ENCODE data around the gene GPR153. TPM values are rescaled to one million over a fixed set of nuclear protein-coding genes. Genes with fewer than 3 reads are reported as not detected.

Gene GPR153
- total and polyA plus RNA-seq, 7 donors, result 3.7 to 32.4 (median 10.8) TPM

- DNase-seq, result peak; percentile 99
- TF ChIP-seq POLR2AphosphoS5 (IDR thresholded peaks at IDR 0.05), result peak; percentile 81 to 94 (median 90)
- peak; percentile 42 to 47 for TF ChIP-seq POLR2A (IDR thresholded peaks at IDR 0.05)
- no peak for TF ChIP-seq EP300 (IDR thresholded peaks at IDR 0.05)
- TF ChIP-seq CTCF (IDR thresholded peaks at IDR 0.05), result no peak
- H3K27me3 ChIP-seq, result no peaks in the 10 kb centered on the region
- peaks cover 6 to 30% (median 16%) of the 10 kb centered on the region in 4 donors for H3K36me3 ChIP-seq
- peaks cover 0 to 32% (median 29%) of the 10 kb centered on the region in 4 donors for H3K4me1 ChIP-seq
- intact Hi-C loops (cut with DNase I), result loop anchor here (2.0 to 5.0 kb wide), 2 partner anchors 35 to 207 kb away; partner anchors contain the start of genes ICMT and NPHP4
- peak within 1 kb of the TSS; percentile 77 to 85 (median 83) for H3K27ac ChIP-seq
- 2 to 5% methylated on average over 53 of the region's 53 CpGs for WGBS, 2 donors
- H3K9me3 ChIP-seq, result no peaks in the 10 kb centered on the region
- H3K4me3 ChIP-seq, result peak within 1 kb of the TSS; percentile 93 to 100 (median 100)
Measured at GRCh38 chr1:6199298-6200187, 61.4 kb downstream of the GPR153 start, which contains the start of gene RPL22. Gene RPL22, minus strand, starts transcription at chr1:6199595. Its CDS starts 22 bp downstream, at chr1:6199573.

DNA sequence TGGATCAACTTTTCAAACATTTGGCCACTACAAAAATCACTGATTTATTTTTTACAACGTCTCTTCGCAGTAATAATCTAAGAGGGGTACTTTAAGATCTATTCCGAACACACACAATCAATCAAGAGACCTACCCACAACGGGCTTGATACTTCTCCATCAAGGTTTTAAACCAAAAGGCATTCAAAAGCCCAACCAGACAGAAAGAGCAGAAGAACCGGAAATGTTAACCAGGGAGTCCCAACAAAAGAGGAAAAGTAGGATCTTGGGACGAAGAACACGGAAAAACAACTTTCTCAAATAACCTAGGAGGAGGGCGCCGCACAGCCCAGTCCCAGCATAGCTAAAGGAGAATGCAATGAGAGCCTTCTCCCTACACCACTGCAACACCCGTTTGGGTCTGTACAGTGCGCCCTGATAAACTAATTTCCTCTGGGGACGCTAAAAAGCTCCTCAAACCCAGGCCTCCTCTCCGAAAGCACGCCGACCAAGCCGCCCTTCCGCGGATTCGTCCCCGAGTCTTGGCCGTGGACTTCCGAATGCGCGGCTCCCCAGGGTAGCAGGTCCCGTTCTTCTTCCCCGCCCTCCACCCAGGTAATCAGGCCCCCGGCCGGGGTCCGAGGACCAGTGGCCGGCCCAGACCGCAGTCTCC, 62.1 kb downstream of the GPR153 start:
- no peaks in the 10 kb centered on the region for H3K9me3 ChIP-seq
- WGBS, 2 donors, result 0 to 1% methylated on average over 31 of the region's 31 CpGs
- no peaks in the 10 kb centered on the region for H3K27me3 ChIP-seq
- intact Hi-C loops (cut with DNase I), result loop anchor here (2.0 to 5.0 kb wide), 2 partner anchors 36 to 206 kb away; partner anchors contain the start of genes ICMT and NPHP4
- H3K4me1 ChIP-seq, result peaks cover 0 to 32% (median 28%) of the 10 kb centered on the region in 4 donors
- H3K4me3 ChIP-seq, result peak overlapping the region; percentile 93 to 100 (median 100)
- no peak for DNase-seq
- TF ChIP-seq POLR2AphosphoS5 (IDR thresholded peaks at IDR 0.05) (no peak), EP300 (IDR thresholded peaks at IDR 0.05) (no peak), POLR2A (IDR thresholded peaks at IDR 0.05) (no peak), CTCF (IDR thresholded peaks at IDR 0.05) (no peak)
- H3K27ac ChIP-seq, result peak overlapping the region; percentile 77 to 85 (median 83)
- peaks cover 14 to 37% (median 23%) of the 10 kb centered on the region in 4 donors for H3K36me3 ChIP-seq

- no peaks in the 10 kb centered on the region for H3K27me3 ChIP-seq
- intact Hi-C loops (cut with DNase I), result loop anchor here (2.0 to 5.0 kb wide), 2 partner anchors 37 to 206 kb away; partner anchors contain the start of genes ICMT and NPHP4
- WGBS, 2 donors, result 42 to 71% methylated on average over 6 of the region's 6 CpGs
- TF ChIP-seq POLR2A (IDR thresholded peaks at IDR 0.05) (no peak), CTCF (IDR thresholded peaks at IDR 0.05) (no peak), POLR2AphosphoS5 (IDR thresholded peaks at IDR 0.05) (no peak), EP300 (IDR thresholded peaks at IDR 0.05) (no peak)
- no peak for DNase-seq
- H3K4me3 ChIP-seq, result peak overlapping the region in 3 of 4 donors; percentile 100
- H3K4me1 ChIP-seq, result peaks cover 0 to 32% (median 28%) of the 10 kb centered on the region in 4 donors
- no peaks in the 10 kb centered on the region for H3K9me3 ChIP-seq
- peaks cover 16 to 46% (median 30%) of the 10 kb centered on the region in 4 donors for H3K36me3 ChIP-seq
- H3K27ac ChIP-seq, result no peak overlapping the region
Measured at GRCh38 chr1:6197746-6198427, 63.0 kb downstream of the GPR153 start.

Other genes with a start within 250 kb of the GPR153 start
- gene KCNAB2, start 215.2 kb downstream of the GPR153 start, total RNA-seq, result 1 to 10 TPM; 6.8 to 9.0 (median 7.7) TPM
- 10 to 100 TPM in 1 of 3 donors, 1 to 10 TPM in 2; 3.0 to 23.5 (median 4.9) TPM for gene KCNAB2, start 215.2 kb downstream of the GPR153 start, polyA plus RNA-seq
- 1 to 10 TPM in 3 of 4 donors, under 1 TPM in 1; 0.49 to 2.8 (median 1.5) TPM for gene CHD5, start 80.8 kb downstream of the GPR153 start, total RNA-seq
- under 1 TPM in 1 of 3 donors, not detected in 2; 0.80 TPM for gene CHD5, start 80.8 kb downstream of the GPR153 start, polyA plus RNA-seq
- gene RPL22, start 61.5 kb downstream of the GPR153 start, total RNA-seq, result 100 to 1,000 TPM; 166 to 267 (median 219) TPM
- 100 to 1,000 TPM; 299 to 443 (median 410) TPM for gene RPL22, start 61.5 kb downstream of the GPR153 start, polyA plus RNA-seq
- gene RNF207, start 55.0 kb downstream of the GPR153 start, total RNA-seq, result 10 to 100 TPM in 3 of 4 donors, 1 to 10 TPM in 1; 7.8 to 19.1 (median 16.1) TPM
- gene RNF207, start 55.0 kb downstream of the GPR153 start, polyA plus RNA-seq, result 10 to 100 TPM in 1 of 3 donors, 1 to 10 TPM in 2; 5.3 to 24.3 (median 7.2) TPM
- 10 to 100 TPM; 39.2 to 64.9 (median 55.6) TPM for gene ICMT, start 25.1 kb downstream of the GPR153 start, total RNA-seq
- 10 to 100 TPM; 19.2 to 34.1 (median 20.3) TPM for gene ICMT, start 25.1 kb downstream of the GPR153 start, polyA plus RNA-seq
- not detected for gene HES3, start 16.9 kb downstream of the GPR153 start, total RNA-seq
- gene HES3, start 16.9 kb downstream of the GPR153 start, polyA plus RNA-seq, result not detected
- 10 to 100 TPM; 17.9 to 26.5 (median 22.2) TPM for gene ACOT7, start 132.7 kb upstream of the GPR153 start, total RNA-seq
- 10 to 100 TPM; 54.7 to 81.0 (median 78.8) TPM for gene ACOT7, start 132.7 kb upstream of the GPR153 start, polyA plus RNA-seq
- gene HES2, start 158.8 kb upstream of the GPR153 start, total RNA-seq, result not detected
- gene HES2, start 158.8 kb upstream of the GPR153 start, polyA plus RNA-seq, result 10 to 100 TPM; 10.7 to 27.0 (median 19.9) TPM
- gene ESPN, start 163.7 kb upstream of the GPR153 start, total RNA-seq, result 1 to 10 TPM in 1 of 4 donors, under 1 TPM in 1, not detected in 2; 0.55 to 1.3 TPM
- 100 to 1,000 TPM in 2 of 3 donors, 10 to 100 TPM in 1; 86.5 to 202 (median 117) TPM for gene ESPN, start 163.7 kb upstream of the GPR153 start, polyA plus RNA-seq
- gene TNFRSF25, start 205.1 kb upstream of the GPR153 start, total RNA-seq, result 10 to 100 TPM in 1 of 4 donors, 1 to 10 TPM in 3; 2.5 to 11.6 (median 5.5) TPM
- 10 to 100 TPM in 1 of 3 donors, 1 to 10 TPM in 2; 3.5 to 65.9 (median 7.8) TPM for gene TNFRSF25, start 205.1 kb upstream of the GPR153 start, polyA plus RNA-seq
- gene PLEKHG5, start 230.6 kb upstream of the GPR153 start, total RNA-seq, result 1 to 10 TPM; 2.5 to 7.5 (median 5.2) TPM
- gene PLEKHG5, start 230.6 kb upstream of the GPR153 start, polyA plus RNA-seq, result 10 to 100 TPM in 1 of 3 donors, 1 to 10 TPM in 2; 4.2 to 18.8 (median 5.4) TPM